GM12872 (cell line): ENCODE measurements around the gene JMJD8.

Experiments used
- CTCF ChIP-seq: IDR thresholded peaks from 3 replicates; pipeline ENCODE4 v1.5.1; 2011; ENCODE audit warnings: low read depth, mild to moderate bottlenecking, low read length, moderate library complexity; ENCODE audit not compliant: insufficient read depth

Gene JMJD8

GRCh38 chr16:720447-720989 is 36.4 kb upstream of the JMJD8 start:
- peak; percentile 44; the same call in 2 of the 3 replicates for TF ChIP-seq CTCF

- peak; percentile 31; the same call in 2 of the 3 replicates for TF ChIP-seq CTCF
Measured at GRCh38 chr16:719815-720446, 35.8 kb upstream of the JMJD8 start.

- no peak for TF ChIP-seq CTCF
Measured at GRCh38 chr16:718922-719321, 34.8 kb upstream of the JMJD8 start.

- no peak for TF ChIP-seq CTCF
Measured at GRCh38 chr16:718389-718788, 34.3 kb upstream of the JMJD8 start.

GRCh38 chr16:717450-718245 is 33.5 kb upstream of the JMJD8 start:
- TF ChIP-seq CTCF: no peak

- TF ChIP-seq CTCF: no peak
Measured at GRCh38 chr16:716768-717325, 32.7 kb upstream of the JMJD8 start.

GRCh38 chr16:716200-716568 is 32.0 kb upstream of the JMJD8 start:
- no peak for TF ChIP-seq CTCF
